ENCODE data around the gene MAD1L1.

DNA sequence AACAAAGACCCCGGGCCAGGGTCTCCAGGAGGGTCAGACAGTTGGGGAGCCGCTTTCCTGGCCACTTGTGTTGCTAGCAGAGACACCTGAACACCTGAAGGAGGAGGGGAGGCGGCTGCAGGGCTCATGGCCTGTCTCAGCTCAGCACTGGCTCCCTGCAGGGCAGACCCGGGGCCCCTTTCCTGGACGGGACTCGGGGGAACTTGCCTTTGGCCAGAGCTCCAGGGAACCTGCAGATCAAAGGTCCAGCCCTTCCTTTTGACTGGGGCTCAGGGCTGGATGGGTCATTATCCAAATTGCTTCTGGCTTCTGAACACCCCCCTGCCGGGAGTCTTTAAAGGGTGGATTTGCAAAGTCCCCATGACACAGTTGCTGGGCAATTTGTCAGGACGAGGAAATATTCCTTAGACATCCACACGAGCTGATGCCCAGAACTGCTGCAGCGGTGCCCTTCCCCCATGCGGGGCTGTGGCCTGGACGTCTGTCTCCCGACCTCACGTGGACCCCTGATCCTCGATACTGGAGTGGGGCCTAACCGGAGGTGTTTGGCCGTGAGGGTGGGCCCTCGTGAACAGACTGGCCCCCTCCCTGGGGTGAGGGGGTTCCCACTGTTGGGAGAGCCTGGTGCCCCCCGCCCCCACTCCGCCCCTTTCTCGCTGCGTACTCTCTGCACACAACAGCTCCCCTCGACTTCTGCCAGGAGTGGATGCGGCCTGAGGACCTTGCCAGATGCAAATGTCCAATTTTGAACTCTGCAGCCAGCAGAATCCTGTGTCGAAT lies 368.4 kb downstream of the MAD1L1 start:
- TF ChIP-seq, protein P1, sequence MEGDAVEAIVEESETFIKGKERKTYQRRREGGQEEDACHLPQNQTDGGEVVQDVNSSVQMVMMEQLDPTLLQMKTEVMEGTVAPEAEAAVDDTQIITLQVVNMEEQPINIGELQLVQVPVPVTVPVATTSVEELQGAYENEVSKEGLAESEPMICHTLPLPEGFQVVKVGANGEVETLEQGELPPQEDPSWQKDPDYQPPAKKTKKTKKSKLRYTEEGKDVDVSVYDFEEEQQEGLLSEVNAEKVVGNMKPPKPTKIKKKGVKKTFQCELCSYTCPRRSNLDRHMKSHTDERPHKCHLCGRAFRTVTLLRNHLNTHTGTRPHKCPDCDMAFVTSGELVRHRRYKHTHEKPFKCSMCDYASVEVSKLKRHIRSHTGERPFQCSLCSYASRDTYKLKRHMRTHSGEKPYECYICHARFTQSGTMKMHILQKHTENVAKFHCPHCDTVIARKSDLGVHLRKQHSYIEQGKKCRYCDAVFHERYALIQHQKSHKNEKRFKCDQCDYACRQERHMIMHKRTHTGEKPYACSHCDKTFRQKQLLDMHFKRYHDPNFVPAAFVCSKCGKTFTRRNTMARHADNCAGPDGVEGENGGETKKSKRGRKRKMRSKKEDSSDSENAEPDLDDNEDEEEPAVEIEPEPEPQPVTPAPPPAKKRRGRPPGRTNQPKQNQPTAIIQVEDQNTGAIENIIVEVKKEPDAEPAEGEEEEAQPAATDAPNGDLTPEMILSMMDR (IDR thresholded peaks at IDR 0.05): no peak
- no peak for TF ChIP-seq POLR2A (IDR thresholded peaks at IDR 0.05)
- TF ChIP-seq EP300 (IDR thresholded peaks at IDR 0.05): no peak
- no peak for TF ChIP-seq POLR2AphosphoS5 (IDR thresholded peaks at IDR 0.05)
